HG02610 (cell line): Measurements from ENCODE around the gene CNTNAP2.

ENCODE experiments used
- ATAC-seq: cut with Tn5 transposase; IDR thresholded peaks from one replicate; pipeline ENCODE4 v1.9.1; 2021; ENCODE audit warnings: mild to moderate bottlenecking, moderate library complexity; ENCODE audit not compliant: unreplicated experiment

The CNTNAP2 gene

GRCh38 chr7:147423875-147424274 lies 1307.3 kb downstream of the CNTNAP2 start:
- ATAC-seq, result no peak

- ATAC-seq, result no peak
Measured at GRCh38 chr7:147428075-147428474, 1311.5 kb downstream of the CNTNAP2 start.

DNA sequence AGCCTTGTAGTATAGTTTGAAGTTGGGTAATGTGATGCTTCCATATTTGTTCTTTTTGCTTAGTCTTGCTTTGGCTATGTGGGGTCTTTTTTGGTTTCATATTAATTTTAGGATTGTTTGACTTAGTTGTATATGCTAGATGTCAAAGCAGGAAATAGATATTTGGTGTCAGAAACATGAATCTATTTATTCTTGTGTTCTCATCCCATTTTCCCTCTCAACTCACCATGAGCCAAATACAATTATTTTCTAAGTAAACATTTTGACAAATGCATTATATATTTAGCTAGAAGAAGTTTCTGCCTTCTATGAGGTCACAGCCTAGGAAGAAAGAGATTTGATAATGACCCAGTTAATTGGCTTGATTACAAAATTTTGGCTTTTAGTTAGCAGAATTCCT lies 1313.4 kb downstream of the CNTNAP2 start:
- no peak for ATAC-seq

- no peak for ATAC-seq
Measured at GRCh38 chr7:147432079-147432478, 1315.5 kb downstream of the CNTNAP2 start.

DNA sequence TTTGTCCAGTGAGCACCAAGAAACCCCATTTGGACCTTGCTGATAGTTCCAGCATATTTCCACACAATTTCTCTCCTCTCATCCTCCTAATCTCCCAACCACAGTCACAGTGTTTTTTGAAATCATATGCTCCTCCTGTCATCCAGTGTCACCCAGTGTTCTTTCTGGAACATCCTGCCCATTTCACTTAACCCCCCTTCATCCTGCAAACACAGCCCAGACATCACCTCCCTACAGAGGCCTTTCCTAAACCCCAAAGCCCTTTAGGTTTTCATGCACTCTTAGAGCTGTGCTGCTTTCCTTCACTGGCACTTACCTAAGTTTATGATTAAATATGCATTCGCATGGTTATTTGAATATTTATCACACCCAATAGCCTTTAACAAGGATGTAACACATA lies 1316.0 kb downstream of the CNTNAP2 start:
- no peak for ATAC-seq

- no peak for ATAC-seq
Measured at GRCh38 chr7:147436718-147437117, 1320.1 kb downstream of the CNTNAP2 start.

DNA sequence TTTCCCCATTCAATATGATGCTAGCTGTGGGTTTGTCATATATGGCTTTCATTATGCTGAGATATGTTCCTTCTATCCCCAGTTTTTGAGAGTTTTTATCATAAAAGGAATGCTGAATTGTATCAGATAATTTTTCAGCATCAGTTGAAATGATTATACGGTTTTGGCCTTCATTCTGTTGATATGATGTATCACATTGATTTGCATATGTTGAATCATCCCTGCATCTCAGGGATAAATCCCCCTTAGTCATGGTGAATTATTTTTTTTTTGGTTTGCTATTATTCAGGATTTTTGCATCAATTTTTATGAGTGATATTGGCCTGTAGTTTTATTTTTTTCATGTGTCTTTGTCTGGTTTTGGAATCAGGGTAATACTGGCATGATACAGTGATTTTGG lies 1321.6 kb downstream of the CNTNAP2 start:
- no peak for ATAC-seq

DNA sequence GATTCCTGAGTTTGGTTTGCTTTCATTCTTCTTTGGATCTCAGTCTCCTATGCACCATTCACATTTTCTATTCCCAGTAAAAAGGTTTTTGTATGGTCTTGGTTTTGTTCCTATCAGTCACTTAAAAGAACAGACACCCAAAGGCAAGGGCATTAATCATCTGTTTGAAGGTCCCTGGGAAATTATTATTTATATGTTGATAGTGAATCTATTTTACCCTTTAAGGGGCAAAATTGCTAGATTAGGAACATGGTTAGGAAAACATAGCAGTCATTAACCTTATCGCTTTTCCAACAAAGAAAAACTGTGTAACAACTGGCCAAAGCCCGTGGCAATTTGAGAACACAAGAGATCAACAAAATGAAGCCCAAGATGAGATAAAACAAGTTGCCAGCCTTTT lies 1327.3 kb downstream of the CNTNAP2 start:
- ATAC-seq, result no peak

GRCh38 chr7:147452816-147453215 lies 1336.2 kb downstream of the CNTNAP2 start:
- no peak for ATAC-seq

DNA sequence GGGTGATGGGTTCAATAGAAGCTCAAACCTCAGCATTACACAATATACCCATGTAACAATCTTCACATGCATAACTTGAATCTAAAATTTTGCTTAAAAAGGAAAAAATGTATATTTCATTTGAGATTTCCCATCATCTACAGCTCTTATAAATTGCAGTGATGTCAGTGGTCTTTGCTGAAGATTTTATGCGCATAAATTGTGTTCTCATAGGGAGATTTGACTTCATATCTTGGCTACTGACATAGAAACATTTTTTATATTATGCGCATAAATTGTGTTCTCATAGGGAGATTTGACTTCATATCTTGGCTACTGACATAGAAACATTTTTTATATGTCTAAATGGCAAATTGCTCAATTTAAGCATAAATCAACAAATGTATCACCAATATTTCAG lies 1348.6 kb downstream of the CNTNAP2 start:
- no peak for ATAC-seq

- no peak for ATAC-seq
Measured at GRCh38 chr7:147472556-147472955, 1356.0 kb downstream of the CNTNAP2 start.

GRCh38 chr7:147474862-147475261 lies 1358.3 kb downstream of the CNTNAP2 start:
- no peak for ATAC-seq

- no peak for ATAC-seq
Measured at GRCh38 chr7:147477526-147477925, 1360.9 kb downstream of the CNTNAP2 start.

DNA sequence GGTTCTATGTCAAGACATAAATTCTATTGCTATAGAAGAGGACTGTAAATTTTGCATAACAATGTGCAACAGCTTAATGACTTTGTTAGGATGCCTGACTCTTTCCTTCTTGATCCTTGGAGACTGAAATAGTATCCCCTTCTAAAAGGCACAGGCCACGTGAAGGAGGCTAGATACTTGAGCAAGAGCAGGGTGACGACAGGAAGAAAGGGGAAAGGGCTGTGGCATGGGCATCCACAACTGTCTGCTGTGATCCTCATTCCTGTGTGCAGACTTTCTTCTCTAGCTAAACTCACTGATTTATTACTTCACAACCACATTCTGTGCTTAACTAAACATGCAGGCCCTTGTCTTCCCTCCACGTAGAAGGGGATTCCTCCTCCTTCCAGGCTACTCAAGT lies 1362.2 kb downstream of the CNTNAP2 start:
- ATAC-seq, result no peak

DNA sequence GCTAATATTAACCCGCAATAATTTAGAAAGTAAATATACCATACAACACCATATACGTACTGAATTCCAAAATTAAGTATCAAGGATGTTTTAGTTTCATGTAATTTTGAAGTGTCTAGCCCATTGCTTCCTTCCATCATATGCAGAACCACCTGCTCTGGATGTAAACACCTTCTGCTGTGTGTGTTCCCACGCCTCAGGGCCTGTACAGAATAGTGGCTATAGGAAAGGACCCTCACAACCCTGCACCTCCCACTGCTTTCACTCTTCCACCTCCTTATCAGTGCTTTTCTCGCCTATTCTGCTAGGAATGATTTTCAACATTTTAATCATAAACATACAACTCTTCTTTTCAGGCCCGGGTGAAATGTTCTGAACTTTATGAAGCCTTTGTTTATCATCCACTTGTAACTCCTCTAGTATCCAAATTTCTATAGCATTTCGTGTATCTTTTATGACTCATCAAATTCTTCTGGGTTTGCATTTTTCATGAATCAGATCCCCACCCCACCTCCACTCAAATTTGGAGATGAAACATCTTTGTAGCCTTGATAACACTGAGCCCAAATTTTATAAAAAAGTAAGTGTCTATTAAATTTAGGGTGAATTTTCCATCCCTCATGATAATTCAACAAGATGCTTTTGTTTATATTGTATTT lies 1367.2 kb downstream of the CNTNAP2 start:
- no peak for ATAC-seq

- no peak for ATAC-seq
Measured at GRCh38 chr7:147485660-147486210, 1369.1 kb downstream of the CNTNAP2 start.

GRCh38 chr7:147492606-147493005 lies 1376.0 kb downstream of the CNTNAP2 start:
- ATAC-seq, result no peak

DNA sequence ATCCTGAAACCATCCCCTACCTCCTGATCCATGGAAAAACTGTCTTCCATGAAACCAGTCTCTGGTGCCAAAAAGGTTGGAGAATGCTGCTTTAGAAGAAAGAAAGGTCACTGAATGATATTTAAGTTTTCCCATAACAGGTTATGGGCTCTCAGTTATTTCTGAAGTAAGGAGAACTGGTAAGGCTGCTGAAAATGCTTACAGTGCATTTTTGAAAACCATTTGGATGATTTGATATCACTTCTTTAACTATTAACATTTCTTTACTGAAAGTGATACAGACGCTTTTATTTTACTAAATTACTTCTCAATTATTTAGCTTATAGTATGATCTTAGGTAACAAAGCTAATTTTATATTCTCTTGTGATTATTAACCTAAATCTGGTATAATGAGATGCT lies 1379.6 kb downstream of the CNTNAP2 start:
- no peak for ATAC-seq

DNA sequence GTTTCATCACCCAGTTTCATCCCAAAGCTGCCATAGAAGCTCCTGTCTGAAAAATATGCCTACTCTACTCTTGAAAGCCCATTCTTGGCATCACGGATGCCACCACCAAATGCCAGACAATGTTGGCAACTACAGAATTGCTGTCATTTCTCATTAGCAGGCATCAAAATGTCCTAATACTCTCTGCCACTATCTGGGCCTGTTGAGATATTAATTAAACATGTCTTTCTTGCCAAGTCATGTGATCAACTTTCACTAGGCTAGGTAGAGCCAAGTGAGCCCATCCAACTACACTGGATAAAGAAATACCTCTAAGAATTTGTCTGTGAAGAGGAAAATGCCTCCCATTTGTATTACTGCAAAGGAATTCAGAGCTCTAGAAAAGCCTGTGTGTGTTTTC lies 1380.6 kb downstream of the CNTNAP2 start:
- ATAC-seq, result no peak

DNA sequence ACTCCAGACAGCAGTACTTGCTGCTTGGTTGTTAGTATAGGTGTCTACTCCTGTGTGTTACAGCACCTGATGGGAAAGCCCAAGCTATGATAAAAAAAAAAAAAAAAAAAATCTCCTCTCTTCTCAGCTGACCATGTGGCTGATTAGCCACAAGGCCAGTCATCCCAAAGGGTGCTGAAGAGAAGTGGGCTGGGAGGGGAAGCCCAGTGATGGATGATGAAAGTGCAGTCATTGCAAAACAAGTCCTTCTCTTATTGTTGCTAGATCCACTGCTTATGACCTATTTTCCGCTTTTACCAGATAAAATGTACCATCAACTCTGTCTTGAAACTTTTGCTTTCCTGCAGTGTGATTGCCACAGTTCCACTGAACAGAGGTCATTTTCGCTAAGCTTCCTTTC lies 1381.5 kb downstream of the CNTNAP2 start:
- ATAC-seq, result peak; percentile 93

DNA sequence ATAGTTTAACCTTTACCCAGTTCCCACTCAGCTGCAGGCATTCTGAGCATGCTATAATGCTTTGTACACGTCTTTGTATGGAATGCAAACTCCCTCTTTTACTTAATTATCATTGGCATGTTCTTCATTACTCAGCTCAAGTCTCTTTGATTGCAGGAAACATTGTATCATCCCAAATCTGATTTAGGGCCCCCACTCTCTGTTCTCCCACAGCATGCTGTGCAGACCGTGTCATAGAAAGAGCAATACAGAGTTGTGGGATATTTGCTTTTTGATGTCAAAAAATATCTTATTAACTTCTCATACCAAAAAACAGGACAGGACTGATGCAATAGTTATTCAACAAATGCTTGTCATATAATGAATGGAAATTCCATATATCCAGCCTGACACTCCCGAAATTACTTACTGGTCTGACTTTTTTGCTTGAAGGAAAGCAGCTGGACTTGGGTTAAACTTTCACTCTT lies 1392.5 kb downstream of the CNTNAP2 start:
- no peak for ATAC-seq

- ATAC-seq, result no peak
Measured at GRCh38 chr7:147509541-147510200, 1393.1 kb downstream of the CNTNAP2 start.
